DMS53 treated with DMSO at 0.1 percent for 48 hours (cell line): Measurements from ENCODE around the gene CTBS.
"Not testable (repeated sequence)": the region's sequence is repeated elsewhere in the genome, so short reads cannot be mapped to it uniquely, and the experiment has no call there.

Source experiments
- DNase-seq: peaks from one replicate; lab custom pipeline; 2025; ENCODE audit not compliant: unreplicated experiment; lab: John Stamatoyannopoulos, UW

Gene CTBS

GRCh38 chr1:84573967-84574842 lies at the start of gene CTBS:
Gene CTBS (minus strand): TSS chr1:84574440. CDS start chr1:84574415, 25 bp downstream.
- DNase-seq: peak; percentile 90

- no peak for DNase-seq
Measured at GRCh38 chr1:84621553-84621952, 47.3 kb upstream of the CTBS start.

- DNase-seq: peak; percentile 80
Measured at GRCh38 chr1:84620720-84621313, 46.6 kb upstream of the CTBS start.

GRCh38 chr1:84619383-84620102 lies 45.3 kb upstream of the CTBS start:
- DNase-seq: no peak

- no peak for DNase-seq
Measured at GRCh38 chr1:84617349-84617748, 43.1 kb upstream of the CTBS start.

- DNase-seq: no peak
Measured at GRCh38 chr1:84615790-84616189, 41.5 kb upstream of the CTBS start.

GRCh38 chr1:84613887-84614286 lies 39.6 kb upstream of the CTBS start:
- DNase-seq: no peak

- no peak for DNase-seq
Measured at GRCh38 chr1:84613026-84613425, 38.8 kb upstream of the CTBS start.

- no peak for DNase-seq
Measured at GRCh38 chr1:84611796-84612195, 37.6 kb upstream of the CTBS start.

- no peak for DNase-seq
Measured at GRCh38 chr1:84611091-84611490, 36.9 kb upstream of the CTBS start.

- no peak for DNase-seq
Measured at GRCh38 chr1:84606977-84607376, 32.7 kb upstream of the CTBS start.

GRCh38 chr1:84605157-84605556 lies 30.9 kb upstream of the CTBS start:
- no peak for DNase-seq

- DNase-seq: peak; percentile 46
Measured at GRCh38 chr1:84603941-84604830, 29.9 kb upstream of the CTBS start.

GRCh38 chr1:84603223-84603622 lies 29.0 kb upstream of the CTBS start:
- DNase-seq: no peak

- no peak for DNase-seq
Measured at GRCh38 chr1:84600796-84601195, 26.6 kb upstream of the CTBS start.

- no peak for DNase-seq
Measured at GRCh38 chr1:84598846-84599741, 24.9 kb upstream of the CTBS start.

GRCh38 chr1:84598418-84598817 lies 24.2 kb upstream of the CTBS start:
- no peak for DNase-seq

GRCh38 chr1:84597011-84597410 lies 22.8 kb upstream of the CTBS start:
- DNase-seq: no peak

GRCh38 chr1:84594959-84595358 lies 20.7 kb upstream of the CTBS start:
- not testable (repeated sequence) for DNase-seq

GRCh38 chr1:84587099-84587498 lies 12.9 kb upstream of the CTBS start:
- no peak for DNase-seq
